Activated naive CD4-positive, alpha-beta T cell treated with anti-CD3 and anti-CD28 coated beads, Interleukin-2, amount 50 U/mL, for 24 hours (primary cell): ENCODE data around the gene FBXO42.

ENCODE experiments used
- H3K27ac Mint-ChIP-seq: one replicate; pipeline ENCODE4 v1.8.0; 2021; ENCODE audit warnings: mild to moderate bottlenecking, mixed read lengths
- H3K27me3 Mint-ChIP-seq: one replicate; pipeline ENCODE4 v1.8.0; 2021; ENCODE audit warnings: mixed read lengths
- H3K36me3 Mint-ChIP-seq: one replicate; pipeline ENCODE4 v1.8.0; 2021; ENCODE audit warnings: mixed read lengths
- H3K4me1 Mint-ChIP-seq: one replicate; pipeline ENCODE4 v1.8.0; 2021; ENCODE audit warnings: mixed read lengths
- H3K4me3 Mint-ChIP-seq: one replicate; pipeline ENCODE4 v1.8.0; 2021; ENCODE audit warnings: mild to moderate bottlenecking, mixed read lengths
- H3K9me3 Mint-ChIP-seq: one replicate; pipeline ENCODE4 v1.8.0; 2021; ENCODE audit warnings: mixed read lengths

FBXO42 gene

DNA sequence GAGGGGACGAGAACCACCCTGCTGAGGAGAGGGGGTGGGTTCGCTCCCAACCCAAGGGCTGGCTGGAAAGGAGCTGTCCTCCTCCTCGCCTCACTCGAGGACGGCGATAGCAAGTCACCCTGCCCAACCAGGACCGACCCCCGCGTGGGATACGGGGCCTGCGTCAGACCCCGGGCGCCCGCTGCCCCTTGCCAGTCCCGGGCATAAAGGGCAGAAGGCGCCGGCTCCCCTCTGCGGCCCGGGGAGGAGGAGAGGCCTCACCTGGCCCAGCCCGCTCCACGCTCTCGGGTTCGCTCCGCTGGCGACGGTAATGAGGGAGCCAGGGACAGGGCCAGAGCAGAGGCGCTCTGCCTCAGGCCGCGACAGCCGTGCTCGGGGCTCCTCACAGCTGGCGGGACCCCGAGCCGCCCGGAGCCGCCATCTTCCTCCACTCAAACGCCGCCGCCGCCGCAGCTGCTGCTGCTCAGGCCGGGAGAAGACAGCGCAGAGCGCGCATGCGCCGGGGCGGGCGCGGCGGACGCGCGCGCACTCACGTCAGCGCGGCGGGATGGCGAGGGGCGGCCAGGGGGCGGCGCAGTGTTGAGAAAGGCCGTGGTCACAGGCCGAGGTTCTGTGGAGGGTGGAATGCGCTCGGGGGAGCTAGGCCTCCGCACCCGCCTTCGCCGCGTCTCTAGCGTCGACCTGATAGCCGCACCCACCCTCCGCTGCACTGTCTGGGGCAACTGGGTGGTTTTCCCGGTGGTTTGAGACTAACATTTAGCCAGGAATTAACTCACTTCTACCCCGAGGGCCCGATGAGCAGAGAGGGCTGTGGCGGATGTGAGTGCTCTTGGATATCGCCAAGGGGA is at the start of gene FBXO42:
TSS of gene FBXO42 (minus strand) at position 487 of the 848 bp plus-strand sequence. CDS start 37,062 bp downstream, outside the sequence.
- no peaks in the 10 kb centered on the region for H3K27me3 Mint-ChIP-seq
- no peaks in the 10 kb centered on the region for H3K9me3 Mint-ChIP-seq
- peak within 1 kb of the TSS; percentile 93 for H3K4me3 Mint-ChIP-seq
- H3K4me1 Mint-ChIP-seq = peaks cover 41% of the 10 kb centered on the region
- H3K36me3 Mint-ChIP-seq = no peaks in the 10 kb centered on the region
- H3K27ac Mint-ChIP-seq = peak within 1 kb of the TSS; percentile 85

DNA sequence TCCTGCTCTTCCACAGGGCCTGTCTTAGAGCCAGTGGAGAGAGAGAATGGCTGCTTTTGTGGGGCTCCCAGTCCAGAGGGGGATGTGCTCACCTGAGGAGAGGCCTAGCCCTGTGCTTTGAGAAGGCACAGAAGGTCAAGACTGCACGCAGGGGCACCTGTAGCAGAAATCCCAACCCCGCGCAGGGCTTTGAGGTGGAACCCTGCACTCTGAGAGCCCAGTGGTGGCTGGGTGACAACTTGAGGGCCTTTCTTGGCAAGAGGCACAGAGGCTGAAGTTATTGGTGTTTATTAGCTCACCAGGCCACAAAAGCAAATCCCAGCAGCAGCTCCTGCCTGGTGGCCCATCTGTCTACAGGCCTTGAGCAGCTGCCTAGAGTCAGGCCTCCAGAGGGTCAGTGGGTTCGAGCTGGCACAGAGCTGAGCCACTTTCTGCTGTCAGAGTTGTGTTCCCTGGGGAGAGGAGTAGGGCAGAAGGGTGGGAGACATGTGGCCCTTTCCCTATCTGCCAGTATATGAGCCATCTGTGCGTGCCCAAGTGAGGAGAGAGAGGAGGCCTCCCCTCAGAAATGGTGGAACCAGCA is 46.2 kb upstream of the FBXO42 start:
- H3K4me1 Mint-ChIP-seq = peaks cover 9% of the 10 kb centered on the region
- H3K36me3 Mint-ChIP-seq = no peaks in the 10 kb centered on the region
- no peak overlapping the region for H3K4me3 Mint-ChIP-seq
- H3K27ac Mint-ChIP-seq = no peak overlapping the region
- H3K9me3 Mint-ChIP-seq = no peaks in the 10 kb centered on the region
- H3K27me3 Mint-ChIP-seq = no peaks in the 10 kb centered on the region

DNA sequence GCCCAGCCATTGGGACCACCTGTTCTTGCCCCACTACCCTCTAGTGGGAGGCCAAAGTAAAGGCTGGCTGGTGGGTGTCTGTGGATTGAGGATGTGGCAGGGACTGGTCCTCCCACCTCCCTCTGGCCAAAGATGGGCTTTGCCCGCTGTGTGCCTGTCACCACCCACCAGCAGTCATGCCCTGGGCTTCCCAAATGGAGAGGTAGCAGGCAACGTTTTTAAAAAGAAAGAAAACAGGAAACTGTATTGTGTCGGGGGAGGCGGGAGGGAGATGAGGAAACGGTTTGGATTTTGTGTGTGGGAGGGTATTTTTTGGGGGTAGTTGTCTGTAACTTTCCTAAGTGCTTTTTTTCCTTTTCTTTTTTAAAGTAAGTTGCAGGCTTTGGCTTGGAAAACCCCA is 44.8 kb upstream of the FBXO42 start:
- no peaks in the 10 kb centered on the region for H3K27me3 Mint-ChIP-seq
- H3K4me3 Mint-ChIP-seq = no peak overlapping the region
- H3K4me1 Mint-ChIP-seq = peaks cover 22% of the 10 kb centered on the region
- no peak overlapping the region for H3K27ac Mint-ChIP-seq
- no peaks in the 10 kb centered on the region for H3K36me3 Mint-ChIP-seq
- no peaks in the 10 kb centered on the region for H3K9me3 Mint-ChIP-seq

DNA sequence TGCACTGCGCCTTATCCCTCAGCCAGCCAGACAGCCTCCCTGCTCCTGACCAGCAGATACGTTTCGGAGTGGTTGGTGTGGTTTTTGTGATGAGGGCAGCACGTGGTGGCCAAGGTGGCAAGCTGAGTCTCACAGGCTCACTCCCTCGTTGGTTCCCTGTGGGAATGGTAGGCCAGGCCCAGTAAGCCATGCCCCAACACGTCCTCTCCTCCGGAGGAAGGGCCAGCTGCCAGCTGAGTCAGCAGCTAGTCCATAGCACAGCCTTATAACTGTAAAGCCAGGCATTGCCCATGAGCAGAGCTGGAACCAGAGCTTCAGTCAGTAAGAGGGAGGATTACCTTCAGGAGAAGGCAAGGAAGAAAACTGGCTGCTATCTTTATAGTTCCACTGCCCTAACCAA is 44.3 kb upstream of the FBXO42 start:
- Mint-ChIP-seq H3K4me1 (peaks cover 27% of the 10 kb centered on the region), H3K36me3 (no peaks in the 10 kb centered on the region), H3K27ac (peak overlapping the region; percentile 17), H3K27me3 (no peaks in the 10 kb centered on the region), H3K9me3 (no peaks in the 10 kb centered on the region), H3K4me3 (no peak overlapping the region)

DNA sequence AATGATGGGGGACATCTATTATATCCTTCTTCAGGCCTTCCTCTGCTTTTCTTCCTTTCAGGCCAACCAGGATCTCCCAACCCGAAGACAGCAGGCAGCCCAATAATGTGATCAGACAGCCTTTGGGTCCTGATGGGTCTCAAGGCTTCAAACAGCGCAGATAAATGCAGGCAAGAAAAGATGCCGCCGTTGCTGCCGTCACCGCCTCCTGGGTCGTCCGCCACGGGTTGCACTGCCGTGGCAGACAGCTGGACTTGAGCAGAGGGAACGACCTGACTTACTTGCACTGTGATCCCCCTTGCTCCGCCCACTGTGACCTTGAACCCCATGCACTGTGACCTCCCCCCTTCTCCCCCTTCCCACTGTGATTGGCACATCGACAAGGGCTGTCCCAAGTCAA is 42.7 kb upstream of the FBXO42 start:
- Mint-ChIP-seq H3K9me3 (no peaks in the 10 kb centered on the region), H3K27ac (no peak overlapping the region), H3K27me3 (no peaks in the 10 kb centered on the region), H3K4me1 (peaks cover 44% of the 10 kb centered on the region), H3K36me3 (no peaks in the 10 kb centered on the region), H3K4me3 (no peak overlapping the region)

DNA sequence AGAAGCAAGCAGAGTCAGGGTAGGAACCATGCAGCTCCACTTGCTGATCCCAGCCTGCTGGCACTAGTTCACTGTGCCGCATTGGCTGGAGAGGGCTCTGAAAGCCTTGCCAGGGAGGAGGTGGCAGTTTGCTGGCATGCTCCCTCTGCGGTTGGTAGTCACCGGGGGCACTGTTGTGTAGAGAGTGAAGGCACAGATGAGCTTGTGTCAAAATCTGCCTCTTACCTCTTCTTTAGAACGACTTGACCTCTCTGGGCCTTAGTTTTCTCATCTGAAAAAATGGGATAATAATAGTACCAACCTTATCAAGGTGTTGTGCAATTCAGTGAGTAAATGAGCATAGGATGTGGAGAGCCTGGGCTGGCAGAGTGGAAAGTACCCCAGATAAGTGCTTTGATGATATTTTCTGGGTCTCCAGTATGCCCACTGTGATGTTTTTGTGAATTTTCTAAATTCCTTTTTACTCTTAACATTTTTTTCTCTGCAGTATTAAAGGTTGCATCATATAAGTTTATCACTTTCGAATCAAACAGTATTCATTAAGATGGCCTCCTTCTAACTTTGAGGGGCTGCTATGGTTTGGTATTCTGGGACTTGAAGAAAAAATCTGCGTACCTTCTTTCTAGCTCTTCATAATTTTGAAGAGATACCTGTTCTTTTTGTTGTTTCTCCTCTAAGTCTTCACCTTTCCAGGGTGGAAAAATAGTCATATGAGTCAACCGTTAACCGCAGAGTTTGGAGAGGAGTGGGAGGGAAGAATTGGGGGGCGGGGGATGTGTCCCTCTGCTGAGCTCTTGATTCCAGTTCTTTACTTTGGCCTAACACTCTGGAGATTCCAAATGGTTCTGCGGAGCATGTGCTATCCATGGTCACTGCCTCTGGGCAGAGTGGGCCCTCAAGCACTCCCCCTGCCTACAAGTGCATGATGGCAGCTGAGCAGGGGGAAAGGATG is 41.6 kb upstream of the FBXO42 start:
- H3K27me3 Mint-ChIP-seq = no peaks in the 10 kb centered on the region
- H3K4me3 Mint-ChIP-seq = no peak overlapping the region
- no peaks in the 10 kb centered on the region for H3K9me3 Mint-ChIP-seq
- peak overlapping the region; percentile 79 for H3K27ac Mint-ChIP-seq
- H3K4me1 Mint-ChIP-seq = peaks cover 50% of the 10 kb centered on the region
- no peaks in the 10 kb centered on the region for H3K36me3 Mint-ChIP-seq

DNA sequence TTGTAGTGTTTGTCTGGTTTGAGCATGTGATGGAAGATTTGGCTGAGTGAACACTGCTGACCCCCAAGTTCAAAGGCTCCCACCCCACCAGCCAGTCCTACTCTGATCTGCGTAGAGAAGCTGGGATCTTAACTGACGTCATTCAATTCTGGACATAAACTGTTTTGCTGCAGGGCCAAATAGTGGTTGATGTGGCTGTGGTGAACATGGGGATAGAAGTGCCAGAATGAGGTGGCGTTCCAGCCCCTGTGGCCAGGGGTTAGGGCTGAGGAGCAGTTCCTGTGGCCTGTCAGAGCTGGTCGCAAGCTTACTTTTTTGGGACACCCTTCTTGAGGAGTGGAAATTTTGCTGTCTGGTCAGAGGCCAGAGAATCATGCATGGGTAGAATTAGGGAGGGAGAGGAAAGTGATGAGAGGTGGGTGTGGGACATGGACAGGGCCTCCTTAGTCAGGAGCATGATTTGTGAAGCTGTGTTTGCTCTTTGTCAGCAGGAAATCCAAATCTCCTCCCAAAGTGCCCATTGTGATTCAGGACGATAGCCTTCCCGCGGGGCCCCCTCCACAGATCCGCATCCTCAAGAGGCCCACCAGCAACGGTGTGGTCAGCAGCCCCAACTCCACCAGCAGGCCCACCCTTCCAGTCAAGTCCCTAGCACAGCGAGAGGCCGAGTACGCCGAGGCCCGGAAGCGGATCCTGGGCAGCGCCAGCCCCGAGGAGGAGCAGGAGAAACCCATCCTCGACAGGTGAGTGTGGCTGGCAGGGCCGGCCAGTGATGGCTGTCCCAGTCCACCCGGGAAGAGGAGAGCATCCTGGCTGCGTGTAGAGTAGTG is 40.7 kb upstream of the FBXO42 start:
- Mint-ChIP-seq H3K4me3 (no peak overlapping the region), H3K27me3 (no peaks in the 10 kb centered on the region), H3K27ac (peak overlapping the region; percentile 85), H3K4me1 (peaks cover 57% of the 10 kb centered on the region), H3K36me3 (no peaks in the 10 kb centered on the region), H3K9me3 (no peaks in the 10 kb centered on the region)

DNA sequence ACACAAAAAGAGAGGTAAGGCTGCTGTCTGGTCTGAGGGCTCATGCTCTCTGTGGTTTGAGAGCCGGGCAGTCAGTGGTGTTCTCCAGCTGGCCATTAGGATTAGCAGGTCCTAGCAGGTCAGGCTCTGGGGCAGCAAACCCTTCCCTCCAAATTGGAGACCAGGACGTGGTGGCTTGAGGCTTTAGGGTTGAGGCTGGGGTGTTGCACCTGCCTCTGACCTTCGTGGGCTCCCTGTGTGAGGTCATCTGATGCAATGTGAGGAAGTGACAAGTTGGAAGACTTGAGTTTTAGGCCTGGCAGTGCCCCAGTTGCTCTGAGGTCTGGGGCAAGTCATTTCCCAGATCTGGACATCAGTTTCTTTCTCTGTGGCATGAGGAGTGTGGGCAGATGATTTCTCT is 39.1 kb upstream of the FBXO42 start:
- H3K27ac Mint-ChIP-seq = peak overlapping the region; percentile 73
- H3K4me1 Mint-ChIP-seq = peaks cover 70% of the 10 kb centered on the region
- H3K27me3 Mint-ChIP-seq = no peaks in the 10 kb centered on the region
- no peaks in the 10 kb centered on the region for H3K36me3 Mint-ChIP-seq
- H3K4me3 Mint-ChIP-seq = no peak overlapping the region
- no peaks in the 10 kb centered on the region for H3K9me3 Mint-ChIP-seq

DNA sequence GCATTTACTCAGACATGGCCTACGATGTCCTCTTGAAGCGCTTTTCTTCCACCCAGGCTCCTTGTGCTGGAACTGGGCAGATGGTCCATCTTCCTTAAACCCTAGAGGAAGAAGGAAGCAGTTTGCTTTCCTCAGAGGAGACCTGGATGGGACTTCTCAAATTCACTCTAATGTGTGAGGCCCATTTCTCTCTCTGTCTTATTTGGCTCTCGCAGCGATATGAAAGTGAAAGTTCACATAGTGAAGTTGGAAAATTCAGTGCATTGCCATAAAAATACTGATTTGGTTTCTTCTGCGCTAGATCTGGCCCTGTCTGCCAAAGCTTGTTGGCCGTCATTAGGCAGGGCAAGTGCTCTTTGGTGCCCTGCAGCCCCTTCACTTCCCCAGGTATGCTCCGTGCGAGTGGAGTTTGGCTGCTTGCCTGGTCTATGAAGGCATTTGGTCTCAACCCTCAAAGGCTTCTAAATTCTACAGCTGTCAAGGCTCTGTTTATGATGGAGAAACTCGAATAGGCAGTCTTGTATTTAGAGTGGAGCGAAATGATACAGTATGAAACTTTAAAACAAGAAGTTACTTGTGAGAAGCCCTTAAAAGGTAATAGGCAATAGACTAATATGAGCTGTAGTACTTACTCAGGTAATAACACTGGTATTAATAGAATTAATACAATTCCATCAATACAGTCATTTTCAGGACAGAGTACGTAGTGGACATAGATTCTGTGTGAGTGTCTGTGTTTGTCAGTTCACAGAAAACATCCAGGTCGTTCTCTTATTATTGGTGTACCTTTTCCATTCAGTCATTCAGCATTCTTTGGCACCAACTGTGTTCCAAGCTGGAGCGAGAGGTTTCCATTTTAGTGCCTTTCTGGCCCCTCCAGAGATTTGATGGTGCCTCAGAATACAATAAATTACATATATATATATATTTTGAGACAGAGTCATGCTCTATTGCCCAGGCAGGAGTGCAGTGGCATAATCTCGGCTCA is 35.2 kb upstream of the FBXO42 start:
- Mint-ChIP-seq H3K27ac (peak overlapping the region; percentile 59), H3K4me1 (peaks cover 83% of the 10 kb centered on the region), H3K9me3 (no peaks in the 10 kb centered on the region), H3K27me3 (no peaks in the 10 kb centered on the region), H3K4me3 (peak overlapping the region; percentile 85), H3K36me3 (peaks cover 2% of the 10 kb centered on the region)

DNA sequence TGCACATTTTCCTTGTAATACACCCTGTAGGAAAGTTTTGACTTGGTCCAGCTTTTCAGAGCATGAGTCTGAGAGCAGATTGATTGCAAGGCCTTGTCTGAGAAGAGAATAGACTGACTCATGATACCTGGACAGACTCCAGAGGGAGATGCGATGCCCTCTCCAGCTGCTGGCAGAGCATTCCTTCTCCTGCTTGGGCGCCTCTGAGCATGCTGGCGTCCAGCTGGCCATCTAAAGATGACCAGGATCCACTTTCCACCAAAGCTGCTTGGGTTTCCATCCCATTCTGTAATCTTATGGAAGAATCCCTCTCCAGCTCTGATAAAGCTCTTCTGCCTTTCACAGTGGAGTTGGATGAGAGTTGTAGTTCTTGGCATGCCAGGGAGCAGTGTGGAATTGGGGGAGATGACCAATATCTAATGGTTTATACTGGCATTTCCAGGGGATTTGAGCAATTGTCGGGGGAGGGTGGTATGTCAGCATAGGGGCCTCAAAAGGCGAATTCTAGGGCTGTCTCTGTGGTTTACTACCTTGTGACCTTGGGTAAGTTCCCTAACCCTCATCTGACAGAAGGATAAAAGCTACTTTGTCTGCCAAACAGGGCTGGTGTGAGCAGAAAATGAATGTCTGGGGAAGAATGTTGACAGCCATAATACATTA is 34.3 kb upstream of the FBXO42 start:
- Mint-ChIP-seq H3K9me3 (no peaks in the 10 kb centered on the region), H3K4me1 (peaks cover 79% of the 10 kb centered on the region), H3K27me3 (no peaks in the 10 kb centered on the region), H3K4me3 (peak overlapping the region; percentile 65), H3K36me3 (peaks cover 2% of the 10 kb centered on the region), H3K27ac (peak overlapping the region; percentile 61)

DNA sequence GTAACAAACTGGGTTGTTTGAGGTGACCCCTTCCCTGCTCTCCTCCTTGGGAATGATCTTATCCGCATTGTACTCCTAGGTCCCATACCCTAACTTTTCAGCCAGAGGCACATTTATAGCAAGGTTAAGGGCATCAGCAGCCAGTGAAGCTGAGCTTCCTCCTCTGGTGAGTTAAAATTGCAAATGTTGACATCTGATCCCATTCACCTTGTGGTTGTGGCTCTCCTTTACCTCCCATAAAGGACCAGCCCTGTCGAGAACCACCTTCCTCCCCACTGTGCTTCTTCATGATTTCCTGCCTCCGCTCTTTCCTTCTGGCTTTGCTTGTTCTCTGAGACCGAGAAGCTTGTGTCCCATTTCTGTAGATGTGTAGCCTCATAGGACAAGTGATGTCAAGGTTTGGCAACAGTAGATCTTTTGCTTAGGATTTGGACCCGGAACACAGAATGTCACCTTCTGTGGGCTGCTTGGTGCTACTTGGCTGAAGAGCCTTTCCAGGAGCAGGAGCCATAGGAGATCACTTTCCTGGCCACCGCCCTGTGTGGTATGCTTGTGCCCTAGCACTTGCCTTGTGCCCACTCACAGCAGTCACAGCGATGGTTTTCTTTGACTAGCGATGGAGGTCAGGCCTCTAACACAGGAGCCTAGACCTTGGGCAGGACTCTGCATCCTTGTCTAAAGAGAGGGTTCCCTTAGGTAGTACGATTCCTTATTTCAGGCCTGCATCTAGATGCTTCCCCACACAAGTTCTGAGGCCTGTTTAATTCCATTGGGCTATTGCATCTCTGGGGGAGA is 33.6 kb upstream of the FBXO42 start:
- peaks cover 73% of the 10 kb centered on the region for H3K4me1 Mint-ChIP-seq
- peaks cover 2% of the 10 kb centered on the region for H3K36me3 Mint-ChIP-seq
- H3K27me3 Mint-ChIP-seq = no peaks in the 10 kb centered on the region
- no peaks in the 10 kb centered on the region for H3K9me3 Mint-ChIP-seq
- peak overlapping the region; percentile 65 for H3K4me3 Mint-ChIP-seq
- H3K27ac Mint-ChIP-seq = peak overlapping the region; percentile 90

DNA sequence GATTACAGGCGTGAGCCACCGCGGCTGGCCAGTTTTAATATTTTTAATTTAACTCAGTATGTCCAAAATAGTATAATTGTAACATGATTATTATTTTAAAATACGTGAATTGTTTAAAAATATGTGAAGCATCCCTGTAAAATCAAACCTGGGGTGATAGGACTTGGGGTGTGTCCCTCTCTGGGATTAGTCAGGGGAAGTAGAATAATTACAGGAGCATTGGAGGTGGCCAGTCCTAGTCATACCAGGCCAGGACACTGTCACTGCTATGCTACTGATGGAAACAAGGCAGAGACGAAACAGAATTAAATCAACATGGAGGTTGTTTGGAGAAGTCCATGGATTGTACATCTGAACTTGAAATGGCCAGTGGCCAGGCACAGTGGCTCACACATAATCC is 31.6 kb upstream of the FBXO42 start:
- H3K27ac Mint-ChIP-seq = peak overlapping the region; percentile 91

DNA sequence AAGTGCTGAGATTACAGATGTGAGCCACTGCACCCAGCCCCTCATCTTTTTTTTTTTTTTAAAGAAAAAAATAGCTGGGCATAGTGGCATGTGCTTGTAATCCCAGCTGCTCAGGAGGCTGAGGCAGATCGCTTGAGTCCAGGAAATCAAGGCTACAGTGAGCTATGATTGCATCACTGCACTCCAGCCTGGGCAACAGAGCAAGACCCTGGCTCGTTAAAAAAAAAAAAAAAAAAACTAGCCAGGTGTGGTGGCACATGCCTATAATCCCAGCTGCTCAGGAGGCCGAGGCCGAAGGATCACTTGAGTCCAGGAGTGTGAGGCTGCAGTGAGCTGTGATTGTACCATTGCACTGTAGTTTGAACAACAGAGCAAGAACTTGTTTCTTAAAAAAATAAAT is 28.6 kb upstream of the FBXO42 start:
- Mint-ChIP-seq H3K4me3 (no peak overlapping the region), H3K4me1 (peaks cover 73% of the 10 kb centered on the region), H3K36me3 (peaks cover 2% of the 10 kb centered on the region), H3K27ac (no peak overlapping the region), H3K27me3 (no peaks in the 10 kb centered on the region), H3K9me3 (no peaks in the 10 kb centered on the region)

More for the DNA sequence above, 31.6 kb upstream of the FBXO42 start:
- Mint-ChIP-seq H3K4me3 (peak overlapping the region; percentile 54), H3K27me3 (no peaks in the 10 kb centered on the region), H3K4me1 (peaks cover 71% of the 10 kb centered on the region), H3K36me3 (peaks cover 2% of the 10 kb centered on the region), H3K9me3 (no peaks in the 10 kb centered on the region)
